Measurements from ENCODE around the gene FKBP1B. TPM values are rescaled to one million over a fixed set of nuclear protein-coding genes. Genes with fewer than 3 reads are reported as not detected.

FKBP1B gene
- total RNA-seq, 1 donor from 2014 or later = 30.0 TPM

- no peak for FAIRE-seq
- DNase-seq (ENCODE audit: low read depth) = peak; percentile 12
- Histone ChIP-seq H3K4me3 (ENCODE audit: low read depth, low read length) (peak overlapping the region; percentile 66), H3K36me3 (ENCODE audit: control insufficient read depth, insufficient read depth, low read length) (peaks cover 12% of the 10 kb centered on the region), H3K27me3 (ENCODE audit: control insufficient read depth, insufficient read depth, low read length) (no peaks in the 10 kb centered on the region)
- no peak for TF ChIP-seq CTCF (IDR thresholded peaks at IDR 0.05; ENCODE audit: insufficient read depth, low read length, severe bottlenecking)
These were observed 28.0 kb downstream of the FKBP1B start for GRCh38 chr2:24077535-24077877.

- TF ChIP-seq CTCF (IDR thresholded peaks at IDR 0.05; ENCODE audit: insufficient read depth, low read length, severe bottlenecking) = no peak
- H3K27me3 ChIP-seq (ENCODE audit: control insufficient read depth, insufficient read depth, low read length) = no peaks in the 10 kb centered on the region
- no peak for DNase-seq (ENCODE audit: low read depth)
- H3K4me3 ChIP-seq (ENCODE audit: low read depth, low read length) = peak overlapping the region; percentile 66
- FAIRE-seq = no peak
- H3K36me3 ChIP-seq (ENCODE audit: control insufficient read depth, insufficient read depth, low read length) = peaks cover 13% of the 10 kb centered on the region
These were observed 28.3 kb downstream of the FKBP1B start for GRCh38 chr2:24077879-24078278.

GRCh38 chr2:24080701-24081100 lies 31.2 kb downstream of the FKBP1B start:
- no peaks in the 10 kb centered on the region for H3K27me3 ChIP-seq (ENCODE audit: control insufficient read depth, insufficient read depth, low read length)
- FAIRE-seq = no peak
- no peak overlapping the region for H3K4me3 ChIP-seq (ENCODE audit: low read depth, low read length)
- no peak for DNase-seq (ENCODE audit: low read depth)
- TF ChIP-seq CTCF (IDR thresholded peaks at IDR 0.05; ENCODE audit: insufficient read depth, low read length, severe bottlenecking) = no peak
- peaks cover 14% of the 10 kb centered on the region for H3K36me3 ChIP-seq (ENCODE audit: control insufficient read depth, insufficient read depth, low read length)

GRCh38 chr2:24082787-24083566 lies 33.4 kb downstream of the FKBP1B start:
- no peak for TF ChIP-seq CTCF (IDR thresholded peaks at IDR 0.05; ENCODE audit: insufficient read depth, low read length, severe bottlenecking)
- Histone ChIP-seq H3K36me3 (ENCODE audit: control insufficient read depth, insufficient read depth, low read length) (peaks cover 14% of the 10 kb centered on the region), H3K27me3 (ENCODE audit: control insufficient read depth, insufficient read depth, low read length) (no peaks in the 10 kb centered on the region), H3K4me3 (ENCODE audit: low read depth, low read length) (peak overlapping the region; percentile 77)
- DNase-seq (ENCODE audit: low read depth) = no peak
- no peak for FAIRE-seq

- DNase-seq (ENCODE audit: low read depth) = peak; percentile 84
- H3K36me3 ChIP-seq (ENCODE audit: control insufficient read depth, insufficient read depth, low read length) = peaks cover 14% of the 10 kb centered on the region
- no peak for FAIRE-seq
- peak overlapping the region; percentile 77 for H3K4me3 ChIP-seq (ENCODE audit: low read depth, low read length)
- H3K27me3 ChIP-seq (ENCODE audit: control insufficient read depth, insufficient read depth, low read length) = no peaks in the 10 kb centered on the region
- TF ChIP-seq CTCF (IDR thresholded peaks at IDR 0.05; ENCODE audit: insufficient read depth, low read length, severe bottlenecking) = no peak
These were observed 34.2 kb downstream of the FKBP1B start for GRCh38 chr2:24083567-24084385.

Data from bronchial epithelial cell (primary cell).